Endodermal cell (in vitro differentiated cells): ENCODE data around the gene KIAA0513. TPM values are rescaled to one million over a fixed set of nuclear protein-coding genes. Genes with fewer than 3 reads are reported as not detected.

Source experiments
- DNase-seq: peaks from one replicate; pipeline ENCODE4 v3.0.0-alpha.2; 2017
- H3K27ac ChIP-seq: 2 replicates; pipeline ENCODE4 v1.5.1; 2013; ENCODE audit warnings: mild to moderate bottlenecking, low read depth, low read length, moderate library complexity
- H3K27me3 ChIP-seq: 2 replicates; pipeline ENCODE4 v1.6.1; 2013; ENCODE audit warnings: mild to moderate bottlenecking, low read length, moderate library complexity; ENCODE audit not compliant: insufficient read depth, control insufficient read depth, poor library complexity, severe bottlenecking
- H3K36me3 ChIP-seq: 2 replicates; pipeline ENCODE4 v1.7.0; 2013; ENCODE audit warnings: mild to moderate bottlenecking, low read length, moderate library complexity; ENCODE audit not compliant: control insufficient read depth, insufficient read depth
- H3K4me1 ChIP-seq: one replicate; pipeline ENCODE4 v1.7.0; 2013; ENCODE audit warnings: low read length; ENCODE audit not compliant: control insufficient read depth, insufficient read depth
- H3K4me3 ChIP-seq: 2 replicates; pipeline ENCODE4 v1.5.1; 2013; ENCODE audit warnings: mild to moderate bottlenecking, low read length, moderate library complexity
- H3K9ac ChIP-seq: 2 replicates; pipeline ENCODE4 v1.6.1; 2013; ENCODE audit warnings: mild to moderate bottlenecking, low read length, moderate library complexity; ENCODE audit not compliant: poor library complexity, severe bottlenecking; ENCODE audit errors: extremely low read depth
- H3K9me3 ChIP-seq: 2 replicates; pipeline ENCODE4 v1.6.1; 2013; ENCODE audit warnings: mild to moderate bottlenecking, low read length, moderate library complexity; ENCODE audit not compliant: control insufficient read depth
- H3K27ac Mint-ChIP-seq: 2 replicates; pipeline ENCODE4 v1.8.0; 2020; ENCODE audit warnings: mixed read lengths
- H3K27me3 Mint-ChIP-seq: 2 replicates; pipeline ENCODE4 v1.8.0; 2021; ENCODE audit warnings: mild to moderate bottlenecking, mixed read lengths; ENCODE audit not compliant: insufficient read depth
- H3K36me3 Mint-ChIP-seq: 2 replicates; pipeline ENCODE4 v1.8.0; 2020; ENCODE audit warnings: low read depth, mixed read lengths
- H3K4me1 Mint-ChIP-seq: 2 replicates; pipeline ENCODE4 v1.8.0; 2020; ENCODE audit warnings: mixed read lengths
- H3K4me3 Mint-ChIP-seq: 2 replicates; pipeline ENCODE4 v1.8.0; 2020; ENCODE audit warnings: mild to moderate bottlenecking, moderate library complexity, mixed read lengths
- H3K9me3 Mint-ChIP-seq: 2 replicates; pipeline ENCODE4 v1.8.0; 2020; ENCODE audit warnings: mild to moderate bottlenecking, mixed read lengths
- CTCF ChIP-seq: fragments of 200-600 bp; sonication (generic); conservative IDR thresholded peaks from 2 replicates; pipeline ENCODE4 v1.5.0; 2021; ENCODE audit warnings: antibody characterized with exemption, mild to moderate bottlenecking
- WGBS, 2 experiments: methylation state at CpG; one replicate each; pipeline versions ENCODE4 v1.1.5 to v1.1.7; 2013; ENCODE audit warnings: missing lambda C conversion rate in 2 of 2, mixed read lengths in 1 of 2; ENCODE audit not compliant: insufficient coverage in 1 of 2, insufficient read length in 1 of 2; 5-methylcytosine and 5-hydroxymethylcytosine counted together
- total RNA-seq, 2 donors: library from RNA; stranded (reverse); fragmentation: NEBNext Ultra II Directional in 1 of 2; extraction: Animal tissue kit (Norgen Biotek cat#: 25700) in 1 of 2; gene quantifications; 2 replicates in 1 of 2; 3 replicates in 1 of 2; pipeline ENCODE4 v1.2.1, GENCODE V29; 2021

Gene KIAA0513
- total RNA-seq, 2 donors from 2014 or later: 9.2 to 16.0 TPM

GRCh38 chr16:85107083-85107482, 79.5 kb downstream of the KIAA0513 start:
- no peaks in the 10 kb centered on the region for H3K9me3 ChIP-seq
- no peak for TF ChIP-seq CTCF
- WGBS, 2 experiments: 91 to 96% methylated on average over 6 to 9 of the region's 9 CpGs
- no peaks in the 10 kb centered on the region for H3K36me3 ChIP-seq
- Mint-ChIP-seq H3K27ac (no peak overlapping the region), H3K4me3 (no peak overlapping the region), H3K36me3 (no peaks in the 10 kb centered on the region), H3K4me1 (peaks cover 3% of the 10 kb centered on the region), H3K9me3 (no peaks in the 10 kb centered on the region), H3K27me3 (no peaks in the 10 kb centered on the region)
- H3K9ac ChIP-seq: no peak overlapping the region
- peaks cover 4% of the 10 kb centered on the region for H3K4me1 ChIP-seq
- no peak overlapping the region for H3K27ac ChIP-seq
- H3K27me3 ChIP-seq: no peaks in the 10 kb centered on the region
- H3K4me3 ChIP-seq: no peak overlapping the region
- DNase-seq: no peak

GRCh38 chr16:85107532-85107931, 79.9 kb downstream of the KIAA0513 start:
- Mint-ChIP-seq H3K27ac (no peak overlapping the region), H3K4me1 (peaks cover 2% of the 10 kb centered on the region), H3K27me3 (no peaks in the 10 kb centered on the region), H3K4me3 (no peak overlapping the region), H3K36me3 (no peaks in the 10 kb centered on the region), H3K9me3 (no peaks in the 10 kb centered on the region)
- DNase-seq: no peak
- Histone ChIP-seq H3K4me1 (peaks cover 5% of the 10 kb centered on the region), H3K27me3 (no peaks in the 10 kb centered on the region), H3K9ac (no peak overlapping the region), H3K9me3 (no peaks in the 10 kb centered on the region), H3K27ac (no peak overlapping the region), H3K4me3 (no peak overlapping the region), H3K36me3 (no peaks in the 10 kb centered on the region)
- TF ChIP-seq CTCF: no peak
- 89 to 90% methylated on average over 9 to 11 of the region's 11 CpGs for WGBS, 2 experiments

- Mint-ChIP-seq H3K9me3 (no peaks in the 10 kb centered on the region), H3K4me1 (peaks cover 10% of the 10 kb centered on the region), H3K36me3 (no peaks in the 10 kb centered on the region), H3K27ac (no peak overlapping the region), H3K4me3 (no peak overlapping the region), H3K27me3 (no peaks in the 10 kb centered on the region)
- Histone ChIP-seq H3K36me3 (no peaks in the 10 kb centered on the region), H3K27ac (no peak overlapping the region), H3K9me3 (no peaks in the 10 kb centered on the region), H3K4me3 (no peak overlapping the region), H3K9ac (no peak overlapping the region), H3K4me1 (peaks cover 6% of the 10 kb centered on the region), H3K27me3 (no peaks in the 10 kb centered on the region)
- no peak for TF ChIP-seq CTCF
- WGBS, 2 experiments: 95 to 97% methylated on average over 12 to 19 of the region's 19 CpGs
- no peak for DNase-seq
These were observed 82.5 kb downstream of the KIAA0513 start for GRCh38 chr16:85110105-85110504.
